ENCODE data around the gene METTL26. TPM values are rescaled to one million over a fixed set of nuclear protein-coding genes. Genes with fewer than 3 reads are reported as not detected.

METTL26 gene
- total RNA-seq, 1 donor = 76.0 TPM

GRCh38 chr16:668519-669171 is 32.5 kb upstream of the METTL26 start:
- Histone ChIP-seq H3K36me3 (ENCODE audit: insufficient read depth, low read length) (peaks cover 37% of the 10 kb centered on the region), H3K27ac (ENCODE audit: low read depth, low read length) (peak overlapping the region; percentile 58), H3K9me3 (ENCODE audit: low read depth, low read length) (no peaks in the 10 kb centered on the region), H3K4me3 (ENCODE audit: insufficient read depth, low read length) (peak overlapping the region; percentile 93), H3K27me3 (ENCODE audit: insufficient read depth, low read length) (no peaks in the 10 kb centered on the region), H4K20me1 (ENCODE audit: insufficient read depth, low read length) (peaks cover 29% of the 10 kb centered on the region), H2AFZ (ENCODE audit: low read length) (no peak overlapping the region), H3K4me1 (ENCODE audit: insufficient read depth, low read length) (peaks cover 10% of the 10 kb centered on the region), H3K4me2 (ENCODE audit: insufficient read depth, low read length) (peak overlapping the region; percentile 84), H3K79me2 (ENCODE audit: insufficient read depth, low read length) (peaks cover 35% of the 10 kb centered on the region)
- no peak for TF ChIP-seq CTCF (IDR thresholded peaks at IDR 0.05; ENCODE audit: extremely low read depth, low read depth, low read length)
- no peak for DNase-seq (ENCODE audit: insufficient read length, low spot score, missing footprints)

- H3K79me2 ChIP-seq (ENCODE audit: insufficient read depth, low read length) = peaks cover 35% of the 10 kb centered on the region
- peak within 1 kb of the TSS; percentile 93 for H3K4me3 ChIP-seq (ENCODE audit: insufficient read depth, low read length)
- TF ChIP-seq CTCF (IDR thresholded peaks at IDR 0.05; ENCODE audit: extremely low read depth, low read depth, low read length) = peak; percentile 75
- H3K9me3 ChIP-seq (ENCODE audit: low read depth, low read length) = no peaks in the 10 kb centered on the region
- no peaks in the 10 kb centered on the region for H3K27me3 ChIP-seq (ENCODE audit: insufficient read depth, low read length)
- H4K20me1 ChIP-seq (ENCODE audit: insufficient read depth, low read length) = peaks cover 26% of the 10 kb centered on the region
- peak; percentile 100 for DNase-seq (ENCODE audit: insufficient read length, low spot score, missing footprints)
- peaks cover 10% of the 10 kb centered on the region for H3K4me1 ChIP-seq (ENCODE audit: insufficient read depth, low read length)
- H3K27ac ChIP-seq (ENCODE audit: low read depth, low read length) = peak within 1 kb of the TSS; percentile 58
- peak within 1 kb of the TSS; percentile 84 for H3K4me2 ChIP-seq (ENCODE audit: insufficient read depth, low read length)
- H3K36me3 ChIP-seq (ENCODE audit: insufficient read depth, low read length) = peaks cover 31% of the 10 kb centered on the region
- H2AFZ ChIP-seq (ENCODE audit: low read length) = peak within 1 kb of the TSS; percentile 94
These were observed 31.8 kb upstream of the METTL26 start, which contains the start of gene RHOT2 for GRCh38 chr16:667780-668518. TSS of gene RHOT2 (plus strand) at chr16:668132. CDS start at chr16:668200, 68 bp downstream.

- Histone ChIP-seq H3K79me2 (ENCODE audit: insufficient read depth, low read length) (peaks cover 35% of the 10 kb centered on the region), H3K27me3 (ENCODE audit: insufficient read depth, low read length) (no peaks in the 10 kb centered on the region), H3K4me2 (ENCODE audit: insufficient read depth, low read length) (no peak overlapping the region), H3K36me3 (ENCODE audit: insufficient read depth, low read length) (peaks cover 24% of the 10 kb centered on the region), H3K4me3 (ENCODE audit: insufficient read depth, low read length) (peak overlapping the region; percentile 93), H3K27ac (ENCODE audit: low read depth, low read length) (peak overlapping the region; percentile 37), H4K20me1 (ENCODE audit: insufficient read depth, low read length) (peaks cover 21% of the 10 kb centered on the region), H2AFZ (ENCODE audit: low read length) (peak overlapping the region; percentile 94), H3K4me1 (ENCODE audit: insufficient read depth, low read length) (peaks cover 10% of the 10 kb centered on the region), H3K9me3 (ENCODE audit: low read depth, low read length) (no peaks in the 10 kb centered on the region)
- no peak for DNase-seq (ENCODE audit: insufficient read length, low spot score, missing footprints)
- TF ChIP-seq CTCF (IDR thresholded peaks at IDR 0.05; ENCODE audit: extremely low read depth, low read depth, low read length) = no peak
These were observed 31.1 kb upstream of the METTL26 start for GRCh38 chr16:667113-667779.

Data from osteoblast (primary cell).